Heart left ventricle (tissue), 13 donors: Measurements from ENCODE around the gene TRIM46.

Experiments used
- POLR2A ChIP-seq, 2 donors: fragments of 450-650 bp; IDR thresholded peaks; one replicate each; pipeline ENCODE4 v1.6.1; 2017; ENCODE audit warnings: antibody characterized with exemption in 2 of 2, mild to moderate bottlenecking in 2 of 2, moderate library complexity in 2 of 2
- TF ChIP-seq, protein P1 (sequence below), 12 donors: fragments of 200-600 bp; sonication (generic) in 4 of 12; IDR thresholded peaks; one replicate each; pipeline versions ENCODE4 v1.5.0 to v1.8.0; 2018 to 2022; ENCODE audit warnings: antibody characterized with exemption in 12 of 12, mild to moderate bottlenecking in 5 of 12
- donor health status: ischemic (EF 13 %, LVEDD 7.1; RV severe dilation, severe dysfunction).
- donor health status: DM: no; HTN: yes; CAD: no.
- donor health status: DM: no; HTN: no; CAD: no.
- donor health status: ischemic (EF 25% LVEDD 6.9; RV normal size, moderate dysfunction).
- donor health status: ischemic (EF 25% LVEDD 5.7; RV mildly dilated, moderate dysfunction).
- donor health status: ischemic (EF 35%, LVEDD 5.7; RV mildly dilated, moderate dysfunction).
- donor health status: nonischemic (EF 11% LVEDD 7.7; RV severe dilation, severe dysfunction).
- donor health status: DM: yes; HTN: yes; CAD: no.
- donor health status: PGD.
- donor health status: ischemic (EF 29% LVEDD 5.4; RV normal size, mild dysfunction).
- donor health status: nonischemic (EF 23%, LVEDD 6.1; RV moderate dilation, normal function).

DNA sequence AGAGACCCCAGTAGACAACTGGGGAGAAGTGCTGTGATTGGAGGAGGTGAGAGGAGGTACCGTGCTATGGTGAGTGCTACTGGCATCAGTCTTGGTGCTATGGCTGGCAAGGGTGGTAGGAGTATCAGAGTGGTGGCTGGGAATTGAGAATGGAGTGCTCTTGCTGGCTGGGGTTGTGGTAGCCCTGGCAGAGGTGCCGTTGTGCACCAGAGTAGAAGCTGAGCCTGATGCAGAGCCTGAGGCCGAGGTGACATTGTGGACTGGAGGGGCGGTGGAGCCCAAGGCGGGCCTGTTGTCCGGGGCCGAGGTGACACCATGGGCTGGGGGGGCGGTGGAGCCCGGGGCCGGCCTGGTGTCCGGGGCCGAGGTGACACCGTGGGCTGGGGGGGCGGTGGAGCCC, 14.6 kb downstream of the TRIM46 start:
- TF ChIP-seq, protein P1, sequence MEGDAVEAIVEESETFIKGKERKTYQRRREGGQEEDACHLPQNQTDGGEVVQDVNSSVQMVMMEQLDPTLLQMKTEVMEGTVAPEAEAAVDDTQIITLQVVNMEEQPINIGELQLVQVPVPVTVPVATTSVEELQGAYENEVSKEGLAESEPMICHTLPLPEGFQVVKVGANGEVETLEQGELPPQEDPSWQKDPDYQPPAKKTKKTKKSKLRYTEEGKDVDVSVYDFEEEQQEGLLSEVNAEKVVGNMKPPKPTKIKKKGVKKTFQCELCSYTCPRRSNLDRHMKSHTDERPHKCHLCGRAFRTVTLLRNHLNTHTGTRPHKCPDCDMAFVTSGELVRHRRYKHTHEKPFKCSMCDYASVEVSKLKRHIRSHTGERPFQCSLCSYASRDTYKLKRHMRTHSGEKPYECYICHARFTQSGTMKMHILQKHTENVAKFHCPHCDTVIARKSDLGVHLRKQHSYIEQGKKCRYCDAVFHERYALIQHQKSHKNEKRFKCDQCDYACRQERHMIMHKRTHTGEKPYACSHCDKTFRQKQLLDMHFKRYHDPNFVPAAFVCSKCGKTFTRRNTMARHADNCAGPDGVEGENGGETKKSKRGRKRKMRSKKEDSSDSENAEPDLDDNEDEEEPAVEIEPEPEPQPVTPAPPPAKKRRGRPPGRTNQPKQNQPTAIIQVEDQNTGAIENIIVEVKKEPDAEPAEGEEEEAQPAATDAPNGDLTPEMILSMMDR (IDR thresholded peaks at IDR 0.05) = no peak
- TF ChIP-seq POLR2A (IDR thresholded peaks at IDR 0.05) = no peak
